Karpas-422 (cell line): ENCODE results near the gene HOXA10. TPM values are rescaled to one million over a fixed set of nuclear protein-coding genes. Genes with fewer than 3 reads are reported as not detected.

ENCODE experiments used
- DNase-seq: peaks from one replicate; pipeline ENCODE4 v3.0.0-alpha.2; 2015
- H2AFZ ChIP-seq: fragments of 200-600 bp; sonication (generic); 2 replicates; pipeline ENCODE4 v1.6.1; 2014; ENCODE audit warnings: antibody characterized with exemption, low read length, mixed read lengths
- H3K27ac ChIP-seq: fragments of 200-600 bp; sonication (generic); 2 replicates; pipeline ENCODE4 v1.5.1; 2014; ENCODE audit warnings: mild to moderate bottlenecking, low read length, moderate library complexity
- H3K27me3 ChIP-seq: fragments of 200-600 bp; sonication (generic); 2 replicates; pipeline ENCODE4 v1.6.1; 2014; ENCODE audit warnings: low read length, mixed read lengths
- H3K36me3 ChIP-seq: fragments of 200-600 bp; sonication (generic); 2 replicates; pipeline ENCODE4 v1.6.1; 2014; ENCODE audit warnings: low read length, mixed read lengths; ENCODE audit not compliant: insufficient read depth
- H3K4me1 ChIP-seq: fragments of 200-600 bp; sonication (generic); 2 replicates; pipeline ENCODE4 v1.6.1; 2014; ENCODE audit warnings: mild to moderate bottlenecking, low read length, mixed read lengths
- H3K4me2 ChIP-seq: fragments of 200-600 bp; sonication (generic); 2 replicates; pipeline ENCODE4 v1.6.1; 2014; ENCODE audit warnings: low read length, low read depth, mild to moderate bottlenecking; ENCODE audit not compliant: poor library complexity, severe bottlenecking
- H3K4me3 ChIP-seq: fragments of 200-600 bp; sonication (generic); 2 replicates; pipeline ENCODE4 v1.5.1; 2014; ENCODE audit warnings: mild to moderate bottlenecking, antibody characterized with exemption, low read length, mixed read lengths
- H3K79me2 ChIP-seq: fragments of 200-600 bp; sonication (generic); 2 replicates; pipeline ENCODE4 v1.6.1; 2014; ENCODE audit warnings: mild to moderate bottlenecking, low read length, mixed read lengths
- H3K9ac ChIP-seq: fragments of 200-600 bp; sonication (generic); 2 replicates; pipeline ENCODE4 v1.6.0; 2014; ENCODE audit warnings: low read length
- H3K9me2 ChIP-seq: fragments of 200-600 bp; sonication (generic), shearing (Covaris generic); replicated peaks from 2 replicates; pipeline ENCODE4 v1.6.0; 2014; ENCODE audit warnings: mild to moderate bottlenecking, low read length, moderate library complexity; ENCODE audit not compliant: insufficient read depth
- H3K9me3 ChIP-seq: fragments of 300-700, 200-600 bp; sonication (generic); 2 replicates; pipeline ENCODE4 v1.6.1; 2014; ENCODE audit warnings: low read length, mixed read lengths
- H4K20me1 ChIP-seq: fragments of 200-600 bp; sonication (generic); 2 replicates; pipeline ENCODE4 v1.6.1; 2014; ENCODE audit warnings: mild to moderate bottlenecking, antibody characterized with exemption, low read length, low read depth; ENCODE audit not compliant: insufficient read depth
- total RNA-seq: library from RNA; depleted of rRNA; stranded (reverse); fragments of >200 nt; shearing (Covaris generic); gene quantifications from 2 replicates; pipeline ENCODE4 v1.2.3, GENCODE V29; 2014; ENCODE audit warnings: low replicate concordance

Gene HOXA10
- total RNA-seq, 1 experiment from 2014 or later = not detected

DNA sequence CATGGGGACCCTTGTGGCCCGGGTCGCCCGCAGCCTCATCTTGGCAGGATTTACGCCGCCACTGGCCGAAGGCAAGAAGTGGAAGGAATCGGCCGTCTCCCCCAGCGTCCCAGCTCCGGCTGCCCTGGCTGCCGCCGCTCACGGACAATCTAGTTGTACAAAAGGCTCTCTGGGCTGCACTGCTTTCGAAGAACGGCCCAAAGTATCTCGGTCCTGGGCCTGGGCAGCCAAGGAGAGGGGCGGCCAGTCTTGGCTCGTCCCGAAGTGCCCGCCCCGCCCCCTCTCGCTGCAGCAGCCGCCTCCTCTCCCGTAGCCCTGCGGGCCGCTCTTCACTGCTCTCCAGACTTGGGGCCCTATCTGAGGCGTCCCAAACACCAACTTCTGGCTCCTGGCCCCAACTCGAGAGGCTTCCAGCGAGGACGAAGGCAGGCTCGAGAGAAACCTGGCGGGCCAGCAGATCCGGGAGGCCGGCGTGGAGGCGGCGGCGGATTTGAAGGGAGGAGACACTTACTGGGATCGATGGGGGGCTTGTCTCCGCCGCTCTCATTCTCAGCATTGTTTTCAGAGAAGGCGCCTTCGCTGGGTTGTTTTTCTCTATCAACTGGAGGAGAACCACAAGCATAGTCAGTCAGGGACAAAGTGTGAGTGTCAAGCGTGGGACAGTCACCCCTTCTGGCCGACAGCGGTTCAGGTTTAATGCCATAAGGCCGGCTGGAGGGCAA is 9.6 kb downstream of the HOXA10 start:
- Histone ChIP-seq H2AFZ (no peak overlapping the region), H3K27ac (no peak overlapping the region), H4K20me1 (no peaks in the 10 kb centered on the region), H3K9me2 (no peaks in the 10 kb centered on the region), H3K4me2 (no peak overlapping the region), H3K27me3 (no peaks in the 10 kb centered on the region), H3K4me1 (peaks cover 18% of the 10 kb centered on the region), H3K36me3 (no peaks in the 10 kb centered on the region), H3K9ac (no peak overlapping the region), H3K4me3 (no peak overlapping the region), H3K9me3 (no peaks in the 10 kb centered on the region), H3K79me2 (no peaks in the 10 kb centered on the region)
- no peak for DNase-seq

DNA sequence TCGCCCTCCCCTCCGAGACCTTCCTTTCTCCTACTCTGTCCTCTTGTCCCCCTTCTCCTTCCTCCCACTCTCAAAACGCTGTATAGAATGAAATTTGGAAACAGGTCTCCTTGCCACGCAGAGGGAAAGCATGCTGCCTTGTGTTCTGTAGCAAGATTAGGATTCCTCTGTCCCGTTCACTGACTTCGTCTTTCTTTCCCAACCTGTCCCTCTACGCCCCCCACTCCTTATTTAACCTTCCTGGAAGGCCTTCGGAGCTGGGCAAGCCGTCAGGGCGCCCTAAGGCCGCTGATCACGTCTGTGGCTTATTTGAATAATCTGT is 10.1 kb downstream of the HOXA10 start:
- H3K79me2 ChIP-seq = no peaks in the 10 kb centered on the region
- H3K4me3 ChIP-seq = no peak overlapping the region
- H3K9me3 ChIP-seq = no peaks in the 10 kb centered on the region
- no peaks in the 10 kb centered on the region for H3K9me2 ChIP-seq
- peaks cover 18% of the 10 kb centered on the region for H3K4me1 ChIP-seq
- no peak overlapping the region for H3K9ac ChIP-seq
- no peak overlapping the region for H2AFZ ChIP-seq
- no peak for DNase-seq
- H3K4me2 ChIP-seq = no peak overlapping the region
- H3K27ac ChIP-seq = no peak overlapping the region
- H3K36me3 ChIP-seq = no peaks in the 10 kb centered on the region
- H4K20me1 ChIP-seq = no peaks in the 10 kb centered on the region
- H3K27me3 ChIP-seq = no peaks in the 10 kb centered on the region

DNA sequence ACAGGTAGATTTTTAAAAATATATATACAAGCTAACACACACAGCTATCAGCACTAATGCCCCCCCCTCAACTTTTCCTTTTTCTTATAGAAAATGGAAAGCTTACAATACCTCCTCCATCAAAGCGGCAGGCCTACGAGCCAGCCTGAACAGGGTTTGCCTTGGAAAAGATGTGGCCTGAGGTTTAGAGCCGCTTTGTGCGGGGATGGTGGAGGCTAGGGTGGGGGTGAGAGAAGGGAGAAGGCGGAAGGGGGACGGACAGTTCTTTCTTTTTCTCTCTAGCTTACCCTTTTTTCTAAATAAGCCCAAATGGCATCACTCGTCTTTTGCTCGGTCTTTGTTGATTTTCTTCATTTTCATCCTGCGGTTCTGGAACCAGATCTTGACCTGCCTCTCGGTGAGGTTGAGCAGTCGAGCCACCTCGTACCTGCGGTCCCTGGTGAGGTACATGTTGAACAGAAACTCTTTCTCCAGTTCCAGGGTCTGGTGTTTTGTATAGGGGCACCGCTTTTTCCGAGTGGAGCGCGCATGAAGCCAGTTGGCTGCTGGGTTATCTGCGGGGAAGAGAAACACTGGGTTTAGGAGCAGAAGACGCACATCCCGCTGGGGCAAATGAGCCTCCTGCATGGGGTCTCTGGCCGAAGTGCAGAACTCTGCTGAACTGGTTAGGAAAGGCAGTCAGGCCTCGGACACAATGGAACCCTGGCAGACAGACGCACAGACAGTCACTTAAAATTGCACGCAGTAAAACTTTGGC is 10.7 kb downstream of the HOXA10 start:
- H3K9ac ChIP-seq = no peak overlapping the region
- no peak overlapping the region for H3K27ac ChIP-seq
- H3K9me3 ChIP-seq = no peaks in the 10 kb centered on the region
- no peaks in the 10 kb centered on the region for H3K27me3 ChIP-seq
- H3K4me3 ChIP-seq = no peak overlapping the region
- no peaks in the 10 kb centered on the region for H3K36me3 ChIP-seq
- H2AFZ ChIP-seq = no peak overlapping the region
- DNase-seq = no peak
- no peaks in the 10 kb centered on the region for H3K79me2 ChIP-seq
- H3K9me2 ChIP-seq = no peaks in the 10 kb centered on the region
- peaks cover 18% of the 10 kb centered on the region for H3K4me1 ChIP-seq
- no peaks in the 10 kb centered on the region for H4K20me1 ChIP-seq
- H3K4me2 ChIP-seq = no peak overlapping the region

DNA sequence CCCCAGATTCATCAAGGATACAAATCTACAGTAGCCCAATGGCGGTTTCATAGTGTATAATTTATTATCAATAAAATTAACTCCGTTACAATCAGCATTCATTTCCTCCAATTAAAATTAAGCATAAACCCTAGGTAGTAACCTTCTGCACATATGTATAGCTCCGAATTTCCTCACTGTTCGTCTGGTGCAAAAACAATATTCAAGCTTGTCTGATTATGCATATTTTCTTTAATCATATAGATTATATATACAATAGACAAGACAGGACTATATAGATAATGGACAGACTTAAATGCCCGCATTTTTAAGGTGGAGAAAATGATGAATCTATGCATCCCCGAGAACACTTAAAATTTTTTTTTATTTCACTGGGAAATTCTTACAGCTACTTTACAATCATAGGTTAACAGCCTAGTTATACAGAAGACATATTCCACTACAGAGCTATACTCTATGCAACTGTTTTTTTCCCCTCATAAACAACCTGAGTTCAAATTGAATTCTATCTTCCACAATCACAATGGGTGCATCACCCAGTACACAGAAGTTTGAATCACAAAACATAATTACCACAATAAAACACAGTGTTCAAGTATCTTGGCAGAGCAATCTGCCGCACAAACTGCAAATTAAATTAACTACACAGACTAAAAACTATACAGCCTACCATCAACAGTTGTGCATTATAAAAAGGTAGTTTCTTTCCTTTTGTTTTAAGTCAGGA is 11.4 kb downstream of the HOXA10 start:
- Histone ChIP-seq H3K36me3 (no peaks in the 10 kb centered on the region), H3K27ac (no peak overlapping the region), H4K20me1 (no peaks in the 10 kb centered on the region), H3K4me2 (no peak overlapping the region), H3K9ac (no peak overlapping the region), H3K4me1 (peaks cover 18% of the 10 kb centered on the region), H3K27me3 (no peaks in the 10 kb centered on the region), H3K9me2 (no peaks in the 10 kb centered on the region), H3K9me3 (no peaks in the 10 kb centered on the region), H3K79me2 (no peaks in the 10 kb centered on the region), H2AFZ (no peak overlapping the region), H3K4me3 (no peak overlapping the region)
- DNase-seq = no peak

DNA sequence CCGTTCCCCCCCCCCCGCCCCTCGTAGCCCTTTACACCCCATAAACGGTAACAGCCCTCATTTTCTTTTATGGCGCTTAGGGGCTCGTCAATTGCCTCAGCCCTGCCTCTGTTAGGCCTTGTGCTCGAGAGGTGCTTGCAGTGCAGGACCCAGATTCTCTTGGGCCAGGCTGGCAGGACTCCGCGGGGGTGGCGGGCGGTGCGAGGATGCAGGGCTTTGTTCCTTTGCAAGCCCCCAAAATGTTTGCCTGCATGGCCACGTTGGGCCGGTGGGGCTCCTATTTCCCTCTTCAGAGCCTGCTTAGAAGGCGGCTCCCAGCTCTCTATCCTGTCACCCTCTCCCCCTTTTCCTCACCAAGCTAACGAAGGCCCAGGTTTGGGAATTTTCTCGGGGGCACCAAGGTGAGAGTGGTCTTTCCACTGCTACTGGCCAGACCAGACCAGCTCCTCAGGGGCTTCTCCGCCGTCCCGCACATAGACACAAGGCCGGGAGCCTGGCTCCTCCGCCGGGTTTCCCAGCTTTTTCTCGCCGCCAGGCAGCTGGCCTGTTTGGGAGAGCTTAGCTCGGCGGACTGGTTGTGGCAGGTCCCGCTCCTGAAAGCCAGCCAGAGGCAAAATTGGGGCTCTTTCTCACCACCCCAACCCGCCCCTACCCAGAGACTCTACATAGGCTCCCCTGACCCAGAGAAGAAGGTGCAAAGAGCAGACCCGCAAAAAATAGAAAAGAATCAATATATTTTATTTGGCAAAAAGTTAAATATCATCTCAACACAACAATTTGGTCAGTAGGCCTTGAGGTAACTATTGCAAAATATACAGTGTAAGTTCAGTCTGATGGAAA is 12.2 kb downstream of the HOXA10 start:
- H3K9ac ChIP-seq = peak overlapping the region; percentile 74
- H3K36me3 ChIP-seq = no peaks in the 10 kb centered on the region
- DNase-seq = peak; percentile 47
- no peaks in the 10 kb centered on the region for H3K9me3 ChIP-seq
- H4K20me1 ChIP-seq = no peaks in the 10 kb centered on the region
- peak overlapping the region; percentile 100 for H3K4me2 ChIP-seq
- H3K79me2 ChIP-seq = no peaks in the 10 kb centered on the region
- peak overlapping the region; percentile 100 for H2AFZ ChIP-seq
- H3K4me1 ChIP-seq = peaks cover 22% of the 10 kb centered on the region
- no peak overlapping the region for H3K27ac ChIP-seq
- H3K4me3 ChIP-seq = peak overlapping the region; percentile 85
- H3K27me3 ChIP-seq = no peaks in the 10 kb centered on the region
- H3K9me2 ChIP-seq = no peaks in the 10 kb centered on the region

DNA sequence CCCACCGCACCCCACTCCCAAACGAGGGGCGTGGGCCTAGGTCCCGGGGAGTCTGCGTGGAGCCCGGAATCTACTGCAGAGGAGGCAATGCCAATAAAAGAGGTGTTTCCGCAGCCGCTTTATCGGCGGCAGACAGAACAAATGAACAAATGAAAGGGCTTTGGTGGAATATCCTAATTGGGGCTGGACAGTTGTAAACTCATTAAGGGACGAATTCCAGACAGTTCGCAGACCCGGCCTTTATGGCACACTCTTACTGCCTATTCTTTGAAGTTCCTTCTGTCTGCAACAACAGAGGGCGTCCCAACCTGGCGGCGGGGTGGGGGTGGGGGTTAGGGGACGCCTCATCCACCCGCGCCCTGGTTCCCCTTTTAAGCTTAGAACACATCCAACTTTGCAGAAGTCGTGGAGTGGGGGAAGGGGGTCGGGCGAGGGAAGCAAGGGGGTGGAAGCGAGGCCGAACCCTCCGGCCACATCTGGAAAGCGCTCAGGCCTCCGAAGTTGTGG is 12.9 kb downstream of the HOXA10 start:
- H3K27ac ChIP-seq = no peak overlapping the region
- H3K9ac ChIP-seq = peak overlapping the region; percentile 74
- H2AFZ ChIP-seq = peak overlapping the region; percentile 100
- H3K4me2 ChIP-seq = peak overlapping the region; percentile 100
- no peaks in the 10 kb centered on the region for H3K79me2 ChIP-seq
- peak; percentile 83 for DNase-seq
- H3K4me3 ChIP-seq = peak overlapping the region; percentile 85
- no peaks in the 10 kb centered on the region for H3K9me3 ChIP-seq
- no peaks in the 10 kb centered on the region for H3K9me2 ChIP-seq
- no peaks in the 10 kb centered on the region for H3K27me3 ChIP-seq
- no peaks in the 10 kb centered on the region for H3K36me3 ChIP-seq
- peaks cover 27% of the 10 kb centered on the region for H3K4me1 ChIP-seq
- H4K20me1 ChIP-seq = no peaks in the 10 kb centered on the region

DNA sequence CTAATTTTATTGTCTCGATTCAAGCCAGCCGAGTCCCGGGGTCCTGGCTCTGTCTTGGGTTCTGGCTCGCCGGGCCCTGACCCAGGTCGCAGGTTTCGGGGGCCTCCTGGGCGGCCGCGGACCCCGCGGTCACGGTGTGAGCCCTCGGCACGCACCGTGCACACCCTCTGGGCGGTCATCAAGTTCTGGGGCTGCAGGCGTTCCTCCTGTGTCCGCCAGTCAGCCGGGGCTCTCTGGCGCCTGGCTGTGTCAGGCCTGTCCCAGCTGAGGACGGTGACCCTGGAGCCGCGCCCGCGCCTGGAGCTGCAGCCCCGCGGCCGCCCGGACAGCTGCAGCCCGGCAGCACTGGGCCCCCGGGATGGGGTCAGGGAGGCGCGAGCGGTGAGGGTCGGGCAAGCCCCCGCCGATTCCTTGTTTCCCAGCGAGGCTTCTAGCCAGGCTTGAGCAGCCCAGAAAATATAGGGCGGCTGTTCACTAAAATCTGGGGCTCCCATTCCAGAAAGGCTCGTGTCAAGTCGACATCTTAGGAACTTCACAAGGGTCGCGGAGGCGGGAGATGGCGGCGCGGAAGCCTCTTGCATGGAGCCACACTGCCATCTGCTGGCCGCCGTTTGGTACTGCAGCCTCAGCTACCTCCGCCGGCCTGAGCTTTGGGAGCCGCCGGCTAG is 13.4 kb downstream of the HOXA10 start:
- H3K79me2 ChIP-seq = no peaks in the 10 kb centered on the region
- H3K4me3 ChIP-seq = peak overlapping the region; percentile 85
- H3K4me2 ChIP-seq = peak overlapping the region; percentile 100
- H2AFZ ChIP-seq = peak overlapping the region; percentile 100
- DNase-seq = peak; percentile 95
- peaks cover 33% of the 10 kb centered on the region for H3K4me1 ChIP-seq
- H4K20me1 ChIP-seq = no peaks in the 10 kb centered on the region
- no peaks in the 10 kb centered on the region for H3K9me2 ChIP-seq
- H3K27me3 ChIP-seq = no peaks in the 10 kb centered on the region
- H3K36me3 ChIP-seq = no peaks in the 10 kb centered on the region
- H3K27ac ChIP-seq = no peak overlapping the region
- H3K9me3 ChIP-seq = no peaks in the 10 kb centered on the region
- peak overlapping the region; percentile 74 for H3K9ac ChIP-seq
